SJCRH30 (cell line): ENCODE data around the gene ATP2C2. TPM values are rescaled to one million over a fixed set of nuclear protein-coding genes. Genes with fewer than 3 reads are reported as not detected.

ENCODE experiments used
- DNase-seq, 2 experiments: peaks; one replicate each; pipeline ENCODE4 v3.0.0-alpha.2; 2015 to 2020
- H3K27ac ChIP-seq: fragments of 250-450 bp; sonication (Bioruptor Pico); 2 replicates; pipeline ENCODE4 v1.5.1; 2020; ENCODE audit warnings: mild to moderate bottlenecking, moderate library complexity
- H3K27me3 ChIP-seq: fragments of 250-450 bp; sonication (Bioruptor Pico); 2 replicates; pipeline ENCODE4 v1.5.1; 2020; ENCODE audit warnings: mild to moderate bottlenecking, moderate library complexity
- H3K36me3 ChIP-seq: fragments of 250-450 bp; sonication (Bioruptor Pico); 2 replicates; pipeline ENCODE4 v1.5.1; 2020; ENCODE audit warnings: mild to moderate bottlenecking, moderate library complexity
- H3K4me1 ChIP-seq: fragments of 250-450 bp; sonication (Bioruptor Pico); 2 replicates; pipeline ENCODE4 v1.5.1; 2020; ENCODE audit warnings: mild to moderate bottlenecking, moderate library complexity
- H3K4me3 ChIP-seq: fragments of 250-450 bp; sonication (Bioruptor Pico); 2 replicates; pipeline ENCODE4 v1.5.1; 2020; ENCODE audit warnings: mild to moderate bottlenecking, moderate library complexity
- H3K9me3 ChIP-seq: fragments of 250-450 bp; sonication (Bioruptor Pico); replicated peaks from 2 replicates; pipeline ENCODE4 v1.5.1; 2020; ENCODE audit warnings: mild to moderate bottlenecking, moderate library complexity
- total RNA-seq: library from RNA; depleted of rRNA; stranded (reverse); fragments of >200 nt; shearing (Covaris generic); gene quantifications from 2 replicates; pipeline ENCODE4 v1.2.3, GENCODE V29; 2014

The ATP2C2 gene
- total RNA-seq, 1 experiment from 2014 or later, result 5.1 TPM

GRCh38 chr16:84423416-84423837 lies 55.1 kb downstream of the ATP2C2 start:
- Histone ChIP-seq H3K9me3 (no peaks in the 10 kb centered on the region), H3K4me1 (no peaks in the 10 kb centered on the region), H3K27me3 (no peaks in the 10 kb centered on the region), H3K36me3 (no peaks in the 10 kb centered on the region), H3K4me3 (peak overlapping the region; percentile 32), H3K27ac (no peak overlapping the region)
- peak; percentile 13 to 65 for DNase-seq

- no peak overlapping the region for H3K27ac ChIP-seq
- no peak for DNase-seq
- H3K9me3 ChIP-seq, result no peaks in the 10 kb centered on the region
- no peaks in the 10 kb centered on the region for H3K27me3 ChIP-seq
- H3K4me1 ChIP-seq, result no peaks in the 10 kb centered on the region
- no peaks in the 10 kb centered on the region for H3K36me3 ChIP-seq
- no peak overlapping the region for H3K4me3 ChIP-seq
These were observed 57.4 kb downstream of the ATP2C2 start for GRCh38 chr16:84425696-84426095.

GRCh38 chr16:84426804-84427203 lies 58.5 kb downstream of the ATP2C2 start:
- Histone ChIP-seq H3K27ac (no peak overlapping the region), H3K9me3 (no peaks in the 10 kb centered on the region), H3K36me3 (no peaks in the 10 kb centered on the region), H3K4me3 (no peak overlapping the region), H3K27me3 (no peaks in the 10 kb centered on the region), H3K4me1 (no peaks in the 10 kb centered on the region)
- DNase-seq, result no peak

- Histone ChIP-seq H3K27ac (no peak overlapping the region), H3K36me3 (no peaks in the 10 kb centered on the region), H3K4me3 (no peak overlapping the region), H3K4me1 (no peaks in the 10 kb centered on the region), H3K9me3 (no peaks in the 10 kb centered on the region), H3K27me3 (no peaks in the 10 kb centered on the region)
- no peak for DNase-seq
These were observed 59.2 kb downstream of the ATP2C2 start for GRCh38 chr16:84427553-84427952.

GRCh38 chr16:84430860-84431259 lies 62.5 kb downstream of the ATP2C2 start:
- Histone ChIP-seq H3K9me3 (no peaks in the 10 kb centered on the region), H3K36me3 (no peaks in the 10 kb centered on the region), H3K4me1 (no peaks in the 10 kb centered on the region), H3K27me3 (no peaks in the 10 kb centered on the region), H3K27ac (no peak overlapping the region), H3K4me3 (no peak overlapping the region)
- no peak for DNase-seq

GRCh38 chr16:84434800-84435199 lies 66.5 kb downstream of the ATP2C2 start:
- Histone ChIP-seq H3K4me3 (no peak overlapping the region), H3K27me3 (no peaks in the 10 kb centered on the region), H3K9me3 (no peaks in the 10 kb centered on the region), H3K27ac (no peak overlapping the region), H3K4me1 (no peaks in the 10 kb centered on the region), H3K36me3 (no peaks in the 10 kb centered on the region)
- no peak for DNase-seq

- no peak for DNase-seq
- H3K4me3 ChIP-seq, result no peak overlapping the region
- no peaks in the 10 kb centered on the region for H3K9me3 ChIP-seq
- H3K36me3 ChIP-seq, result no peaks in the 10 kb centered on the region
- H3K27me3 ChIP-seq, result no peaks in the 10 kb centered on the region
- no peaks in the 10 kb centered on the region for H3K4me1 ChIP-seq
- H3K27ac ChIP-seq, result no peak overlapping the region
These were observed 67.9 kb downstream of the ATP2C2 start for GRCh38 chr16:84436196-84436595.

GRCh38 chr16:84438971-84439696 lies 70.8 kb downstream of the ATP2C2 start:
- H3K36me3 ChIP-seq, result no peaks in the 10 kb centered on the region
- no peaks in the 10 kb centered on the region for H3K4me1 ChIP-seq
- H3K27ac ChIP-seq, result no peak overlapping the region
- H3K9me3 ChIP-seq, result no peaks in the 10 kb centered on the region
- no peak overlapping the region for H3K4me3 ChIP-seq
- H3K27me3 ChIP-seq, result no peaks in the 10 kb centered on the region
- DNase-seq, result no peak

GRCh38 chr16:84442416-84443145 lies 74.2 kb downstream of the ATP2C2 start:
- H3K4me3 ChIP-seq, result no peak overlapping the region
- no peaks in the 10 kb centered on the region for H3K9me3 ChIP-seq
- no peak for DNase-seq
- no peaks in the 10 kb centered on the region for H3K27me3 ChIP-seq
- no peaks in the 10 kb centered on the region for H3K4me1 ChIP-seq
- H3K36me3 ChIP-seq, result no peaks in the 10 kb centered on the region
- H3K27ac ChIP-seq, result no peak overlapping the region

- DNase-seq, result no peak
- H3K4me1 ChIP-seq, result no peaks in the 10 kb centered on the region
- H3K4me3 ChIP-seq, result no peak overlapping the region
- H3K27me3 ChIP-seq, result no peaks in the 10 kb centered on the region
- no peak overlapping the region for H3K27ac ChIP-seq
- no peaks in the 10 kb centered on the region for H3K36me3 ChIP-seq
- H3K9me3 ChIP-seq, result no peaks in the 10 kb centered on the region
These were observed 74.9 kb downstream of the ATP2C2 start for GRCh38 chr16:84443166-84443802.

GRCh38 chr16:84444476-84444875 lies 76.1 kb downstream of the ATP2C2 start:
- no peaks in the 10 kb centered on the region for H3K27me3 ChIP-seq
- no peaks in the 10 kb centered on the region for H3K9me3 ChIP-seq
- no peak for DNase-seq
- no peak overlapping the region for H3K4me3 ChIP-seq
- H3K36me3 ChIP-seq, result no peaks in the 10 kb centered on the region
- no peaks in the 10 kb centered on the region for H3K4me1 ChIP-seq
- no peak overlapping the region for H3K27ac ChIP-seq

- Histone ChIP-seq H3K9me3 (no peaks in the 10 kb centered on the region), H3K4me3 (no peak overlapping the region), H3K4me1 (no peaks in the 10 kb centered on the region), H3K27ac (no peak overlapping the region), H3K27me3 (no peaks in the 10 kb centered on the region), H3K36me3 (no peaks in the 10 kb centered on the region)
- no peak for DNase-seq
These were observed 77.7 kb downstream of the ATP2C2 start for GRCh38 chr16:84446084-84446483.

- H3K36me3 ChIP-seq, result no peaks in the 10 kb centered on the region
- H3K4me3 ChIP-seq, result no peak overlapping the region
- H3K27me3 ChIP-seq, result no peaks in the 10 kb centered on the region
- H3K9me3 ChIP-seq, result no peaks in the 10 kb centered on the region
- H3K4me1 ChIP-seq, result no peaks in the 10 kb centered on the region
- no peak for DNase-seq
- H3K27ac ChIP-seq, result no peak overlapping the region
These were observed 78.5 kb downstream of the ATP2C2 start for GRCh38 chr16:84446596-84447392.

- H3K9me3 ChIP-seq, result no peaks in the 10 kb centered on the region
- no peaks in the 10 kb centered on the region for H3K27me3 ChIP-seq
- DNase-seq, result no peak
- H3K27ac ChIP-seq, result no peak overlapping the region
- H3K4me1 ChIP-seq, result no peaks in the 10 kb centered on the region
- no peaks in the 10 kb centered on the region for H3K36me3 ChIP-seq
- H3K4me3 ChIP-seq, result no peak overlapping the region
These were observed 80.1 kb downstream of the ATP2C2 start for GRCh38 chr16:84448444-84448843.
